Psoas muscle (tissue), 8 donors: ENCODE results near the gene LEFTY1. TPM values are rescaled to one million over a fixed set of nuclear protein-coding genes. Genes with fewer than 3 reads are reported as not detected.

Experiments used
- ATAC-seq, 4 donors: fragments of 200-7000 bp; cut with Tn5 transposase; one replicate each; pipeline ENCODE4 v1.9.1; 2020; ENCODE audit warnings: moderate library complexity in 3 of 4, mild to moderate bottlenecking in 2 of 4
- DNase-seq, 2 donors: peaks; one replicate each; pipeline ENCODE4 v3.0.0-alpha.2; 2020
- H3K27ac ChIP-seq: fragments of 200-600 bp; one replicate; pipeline ENCODE4 v1.8.0; 2022
- H3K27me3 ChIP-seq, 3 donors: fragments of 200-600 bp in 1 of 3; one replicate each; pipeline versions ENCODE4 v1.6.1 to v1.8.0; 2013 to 2022; ENCODE audit warnings: low read length in 2 of 3, mild to moderate bottlenecking in 2 of 3, moderate library complexity in 1 of 3; ENCODE audit not compliant: insufficient read depth in 3 of 3
- H3K36me3 ChIP-seq, 2 donors: fragments of 200-600 bp in 1 of 2; one replicate each; pipeline versions ENCODE4 v1.6.1 to v1.8.0; 2013 to 2022; ENCODE audit warnings: low read depth in 1 of 2, mild to moderate bottlenecking in 1 of 2, moderate library complexity in 1 of 2; ENCODE audit not compliant: insufficient read depth in 1 of 2
- H3K4me1 ChIP-seq: fragments of 200-600 bp; one replicate; pipeline ENCODE4 v1.8.0; 2022
- H3K4me3 ChIP-seq: fragments of 200-600 bp; one replicate; pipeline ENCODE4 v1.8.0; 2022; ENCODE audit warnings: mild to moderate bottlenecking
- H3K9me3 ChIP-seq: fragments of 200-600 bp; one replicate; pipeline ENCODE4 v1.8.0; 2022
- WGBS, 3 donors: extraction: QIAGEN DNeasy Blood & Tissue Kit; methylation state at CpG; one replicate each; pipeline versions ENCODE4 v1.1.6 to v1.1.7; 2013; 5-methylcytosine and 5-hydroxymethylcytosine counted together
- intact Hi-C, 2 donors: fragments of 100-400 bp; cut with DNase I; formaldehyde crosslinking; loops; one replicate each; pipeline versions ENCODE4 v1.11.0 to v1.14.2; 2022
- polyA plus RNA-seq, 3 donors: library from polyadenylated mRNA; stranded (reverse); fragments of 200-250 nt; gene quantifications; one replicate each; pipeline ENCODE4 v1.2.3, GENCODE V29; 2013
- total RNA-seq, 4 donors: library from RNA; stranded (reverse); fragmentation: NEBNext Ultra II Directional in 2 of 4; extraction: Animal tissue kit (Norgen Biotek cat#: 25700) in 2 of 4; gene quantifications; one replicate each; pipeline versions ENCODE4 v1.2.1 to v1.2.4, GENCODE V29; 2021 to 2023
- TF ChIP-seq, protein P1 (sequence below): fragments of 200-600 bp; IDR thresholded peaks from one replicate; pipeline ENCODE4 v1.8.0; 2022; ENCODE audit warnings: antibody characterized with exemption
- donor health status: healthy with polysubstance abuse.
- donor health status: DM: no; HTN: no; CAD: no; lungs with moderate emphysema.
- donor health status: Bipolar disorder and iron deficiency.
- donor health status: healthy.
- donor health status: DM: yes; HTN: yes; CAD: no.
- donor health status: DM: no; HTN: no; CAD: no.
- donor health status: DM: no; HTN: no; CAD: no.
- donor health status: DM: yes; HTN: yes; CAD: no.

The LEFTY1 gene
- total and polyA plus RNA-seq, 7 donors, result 0.08 to 0.26 (median 0.13) TPM; not detected in 4

DNA sequence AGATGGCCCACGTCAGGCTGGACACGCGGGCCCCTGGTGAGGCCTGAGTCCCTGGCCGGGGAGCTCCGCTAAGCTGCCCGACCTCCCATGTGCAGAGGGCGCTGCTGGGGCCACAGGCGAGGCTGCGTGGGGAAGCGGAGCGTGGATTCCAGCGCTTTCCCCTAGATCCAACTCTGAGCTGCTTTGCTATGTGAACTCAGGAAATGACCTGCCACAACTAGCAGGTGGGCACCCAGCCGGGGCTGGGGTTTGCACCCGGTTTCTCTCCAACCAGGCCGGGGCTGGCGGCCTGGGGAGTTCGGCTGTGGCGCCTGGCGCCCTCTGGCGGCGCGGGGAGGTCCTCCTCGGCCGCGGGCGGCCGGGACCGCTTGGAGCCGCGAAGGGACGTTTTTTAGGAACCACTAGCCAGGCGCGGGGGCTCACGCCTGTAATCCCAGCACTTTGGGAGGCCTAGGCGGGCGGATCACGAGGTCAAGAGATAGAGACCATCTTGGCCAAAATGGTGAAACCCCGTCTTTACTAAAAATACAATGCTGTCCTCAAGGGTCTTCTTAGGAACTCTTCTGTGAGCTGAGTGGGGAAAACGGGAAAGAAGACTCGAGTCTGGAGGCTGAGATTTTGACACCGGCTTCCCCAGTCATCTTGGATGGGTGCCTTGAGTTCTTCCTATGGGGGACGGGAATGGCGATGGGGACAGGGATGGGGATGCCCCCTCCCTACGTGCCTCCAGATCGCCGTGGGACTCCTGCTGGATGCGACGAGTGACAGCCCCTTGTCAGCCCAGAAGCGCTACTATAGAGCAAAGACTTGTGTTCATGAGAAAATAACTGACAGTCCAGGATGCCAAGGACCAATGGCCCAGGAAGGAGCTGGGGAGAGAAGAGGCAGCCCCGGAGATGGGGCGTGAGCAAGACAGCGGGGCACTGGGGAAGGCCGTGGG, 22.5 kb upstream of the LEFTY1 start:
- intact Hi-C loops, result loop anchor here in 1 of 2 donors (1.0 to 5.0 kb wide), 4 partner anchors 34 to 436 kb away; no protein-coding TSS in a partner anchor
- no peak overlapping the region for H3K27ac ChIP-seq
- WGBS, 3 donors, result 33 to 38% (median 36%) methylated on average over 52 to 53 of the region's 53 CpGs
- peak; percentile 70 to 84 for DNase-seq
- TF ChIP-seq, protein P1, sequence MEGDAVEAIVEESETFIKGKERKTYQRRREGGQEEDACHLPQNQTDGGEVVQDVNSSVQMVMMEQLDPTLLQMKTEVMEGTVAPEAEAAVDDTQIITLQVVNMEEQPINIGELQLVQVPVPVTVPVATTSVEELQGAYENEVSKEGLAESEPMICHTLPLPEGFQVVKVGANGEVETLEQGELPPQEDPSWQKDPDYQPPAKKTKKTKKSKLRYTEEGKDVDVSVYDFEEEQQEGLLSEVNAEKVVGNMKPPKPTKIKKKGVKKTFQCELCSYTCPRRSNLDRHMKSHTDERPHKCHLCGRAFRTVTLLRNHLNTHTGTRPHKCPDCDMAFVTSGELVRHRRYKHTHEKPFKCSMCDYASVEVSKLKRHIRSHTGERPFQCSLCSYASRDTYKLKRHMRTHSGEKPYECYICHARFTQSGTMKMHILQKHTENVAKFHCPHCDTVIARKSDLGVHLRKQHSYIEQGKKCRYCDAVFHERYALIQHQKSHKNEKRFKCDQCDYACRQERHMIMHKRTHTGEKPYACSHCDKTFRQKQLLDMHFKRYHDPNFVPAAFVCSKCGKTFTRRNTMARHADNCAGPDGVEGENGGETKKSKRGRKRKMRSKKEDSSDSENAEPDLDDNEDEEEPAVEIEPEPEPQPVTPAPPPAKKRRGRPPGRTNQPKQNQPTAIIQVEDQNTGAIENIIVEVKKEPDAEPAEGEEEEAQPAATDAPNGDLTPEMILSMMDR, result peak; percentile 88
- H3K36me3 ChIP-seq, result peaks cover 0 to 28% of the 10 kb centered on the region in 2 donors
- no peaks in the 10 kb centered on the region for H3K27me3 ChIP-seq
- no peaks in the 10 kb centered on the region for H3K4me1 ChIP-seq
- no peaks in the 10 kb centered on the region for H3K9me3 ChIP-seq
- peak; percentile 85 to 96 (median 88) for ATAC-seq
- peak overlapping the region; percentile 31 for H3K4me3 ChIP-seq

DNA sequence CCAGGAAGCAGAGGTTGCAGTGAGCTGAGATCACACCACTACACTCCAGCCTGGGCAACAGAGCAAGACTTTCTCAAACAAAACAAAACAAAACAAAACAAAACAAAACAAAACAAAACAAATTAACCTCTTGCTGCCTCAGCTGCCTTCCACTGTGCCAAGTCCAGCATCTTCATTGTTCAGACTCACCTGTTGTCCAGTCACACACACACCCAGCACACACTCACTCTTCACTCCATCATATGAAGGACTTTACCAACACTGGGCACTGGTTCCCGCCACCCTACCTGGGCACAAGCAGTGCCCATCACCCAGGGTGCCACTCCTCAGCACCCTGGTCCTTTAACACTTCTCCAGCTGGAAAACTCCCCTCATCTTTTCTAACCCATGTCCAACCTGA, 20.5 kb upstream of the LEFTY1 start:
- H3K4me1 ChIP-seq, result no peaks in the 10 kb centered on the region
- 95 to 100% (median 98%) methylated on average over 1 of the region's 1 CpG for WGBS, 3 donors
- no peak for ATAC-seq

DNA sequence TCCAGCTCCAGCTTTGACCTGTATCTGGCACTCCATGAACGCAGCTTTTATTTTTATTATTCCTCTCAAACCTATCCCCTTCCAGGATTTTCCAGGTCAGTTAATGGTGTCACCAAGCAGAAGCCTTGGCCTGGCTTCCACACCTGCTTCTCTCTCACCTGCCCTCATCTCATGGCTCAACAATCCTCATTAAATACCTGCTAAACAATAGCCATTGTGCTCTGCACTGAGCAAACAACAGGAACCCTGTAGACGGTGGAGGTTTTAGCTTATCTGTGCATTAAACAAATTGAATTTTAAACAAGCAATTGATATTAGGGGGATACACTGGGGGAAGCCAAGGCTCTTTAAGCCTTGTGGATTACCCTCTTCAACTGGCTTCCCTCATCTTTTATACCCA, 19.8 kb upstream of the LEFTY1 start:
- intact Hi-C loops, result no loop called here
- H3K27ac ChIP-seq, result no peak overlapping the region
- ATAC-seq (no peak), DNase-seq (no peak)
- H3K4me3 ChIP-seq, result no peak overlapping the region
- no peaks in the 10 kb centered on the region for H3K27me3 ChIP-seq
- TF ChIP-seq, protein P1, result no peak
- no peaks in the 10 kb centered on the region for H3K9me3 ChIP-seq
- 72 to 76% (median 74%) methylated on average over 2 of the region's 2 CpGs for WGBS, 3 donors
- no peaks in the 10 kb centered on the region for H3K4me1 ChIP-seq
- peaks cover 0 to 1% of the 10 kb centered on the region in 2 donors for H3K36me3 ChIP-seq

More for the DNA sequence above, 20.5 kb upstream of the LEFTY1 start:
- intact Hi-C loops, result no loop called here
- no peaks in the 10 kb centered on the region for H3K27me3 ChIP-seq
- H3K9me3 ChIP-seq, result no peaks in the 10 kb centered on the region
- TF ChIP-seq, protein P1, result no peak
- no peak overlapping the region for H3K27ac ChIP-seq
- DNase-seq, result no peak
- no peak overlapping the region for H3K4me3 ChIP-seq
- peaks cover 0 to 9% of the 10 kb centered on the region in 2 donors for H3K36me3 ChIP-seq

DNA sequence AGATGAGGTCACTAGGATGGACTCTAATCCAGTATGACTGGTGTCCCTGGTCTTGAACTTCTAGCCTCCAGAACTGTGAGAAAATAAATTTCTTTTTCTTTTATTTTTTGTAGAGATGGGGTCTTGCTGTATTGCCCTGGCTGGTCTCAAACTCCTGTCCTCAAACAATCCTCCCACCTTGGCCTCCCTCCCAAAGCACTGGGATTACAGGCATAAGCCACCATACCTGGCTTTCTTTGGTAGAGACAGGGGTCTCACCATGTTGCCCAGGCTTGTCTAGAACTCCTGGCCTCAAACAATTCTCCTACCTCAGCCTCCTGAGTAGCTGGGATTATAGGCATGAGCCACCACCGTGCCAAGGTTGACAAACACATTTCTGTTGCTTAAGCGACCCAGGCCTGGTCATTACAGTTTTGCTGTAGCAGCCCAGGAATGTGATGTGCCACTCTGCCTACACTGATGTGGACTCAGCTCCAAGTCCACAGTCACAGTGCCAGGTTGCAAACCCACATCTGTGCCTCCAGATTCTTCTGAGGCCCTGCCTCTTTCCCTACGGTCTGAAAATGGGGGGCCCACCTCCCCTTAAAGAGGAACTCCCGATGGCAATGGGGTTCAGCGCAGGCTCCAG, 19.2 kb upstream of the LEFTY1 start:
- Histone ChIP-seq H3K36me3 (no peaks in the 10 kb centered on the region), H3K9me3 (no peaks in the 10 kb centered on the region), H3K4me1 (no peaks in the 10 kb centered on the region), H3K4me3 (no peak overlapping the region), H3K27me3 (no peaks in the 10 kb centered on the region), H3K27ac (no peak overlapping the region)
- intact Hi-C loops, result no loop called here
- WGBS, 3 donors, result 66 to 80% (median 76%) methylated on average over 5 of the region's 5 CpGs
- TF ChIP-seq, protein P1, result no peak
- DNase-seq (no peak), ATAC-seq (no peak)
